Measurements from ENCODE around the gene IL22.
"Not testable (repeated sequence)": the region's sequence is repeated elsewhere in the genome, so short reads cannot be mapped to it uniquely, and the experiment has no call there.

The IL22 gene

DNA sequence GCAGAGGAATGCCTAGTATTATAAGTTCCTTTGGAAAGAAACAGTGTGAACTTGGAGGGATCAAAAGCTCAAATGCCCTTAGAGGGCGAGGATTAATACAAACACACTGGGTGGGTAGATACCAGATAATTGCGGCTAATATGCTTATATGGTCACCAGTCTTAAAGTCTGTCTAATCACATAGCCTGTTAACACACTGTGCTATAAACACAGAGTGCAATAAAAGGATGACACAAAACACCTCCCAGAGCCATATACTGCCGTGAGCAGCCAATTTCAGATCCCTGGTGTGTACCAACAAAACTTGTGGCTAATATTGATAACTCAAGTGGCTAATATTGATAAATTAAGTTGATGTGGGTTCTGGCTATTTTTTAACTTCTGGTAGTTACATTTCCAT, 26.0 kb downstream of the IL22 start:
- DNase-seq = no peak

DNA sequence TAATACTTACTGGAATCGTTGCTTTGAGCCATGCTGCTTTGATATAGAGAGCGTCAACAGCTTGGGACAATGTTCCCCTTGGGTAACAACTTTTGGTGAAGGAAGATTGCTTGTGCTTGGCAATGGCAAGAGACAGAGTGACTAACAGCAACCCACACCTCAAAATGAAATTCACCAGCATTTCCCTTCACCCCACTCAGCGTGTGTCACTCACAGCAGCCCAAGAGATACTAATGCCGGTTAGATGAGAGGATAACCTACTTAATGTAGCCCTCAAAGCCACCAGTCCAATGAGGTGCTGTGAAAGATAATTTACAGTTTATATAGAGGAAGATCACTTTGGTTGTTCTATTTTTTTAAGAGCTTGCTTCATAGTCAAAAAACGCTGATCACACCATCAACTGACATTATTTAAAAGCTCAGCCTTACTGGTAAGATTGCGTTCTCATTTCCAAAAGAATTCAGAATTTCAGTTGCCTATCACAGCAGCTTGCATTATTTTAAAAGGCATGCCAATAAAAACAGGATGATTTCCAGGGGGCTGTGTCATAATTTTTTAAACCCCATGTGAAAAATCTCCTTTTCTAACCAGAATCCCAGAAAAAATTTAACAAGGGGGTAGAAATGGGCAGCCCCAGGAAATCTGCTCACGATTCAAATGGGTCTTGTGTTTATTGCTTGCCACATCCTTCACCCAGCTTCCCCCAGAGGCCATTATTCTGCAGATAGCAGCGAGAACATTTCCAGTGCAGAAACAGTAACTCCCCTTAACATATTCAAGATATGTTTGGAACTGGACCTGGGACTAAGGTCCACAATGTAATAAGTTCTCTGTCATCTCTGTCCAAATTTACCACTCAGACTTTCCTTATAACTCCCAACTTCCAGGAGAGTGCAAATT, 27.6 kb downstream of the IL22 start, which contains the start of gene IL26:
IL26 (minus strand) TSS at position 235 of the 901 bp plus-strand sequence; CDS start at position 181, 54 bp downstream.
- DNase-seq = no peak

DNA sequence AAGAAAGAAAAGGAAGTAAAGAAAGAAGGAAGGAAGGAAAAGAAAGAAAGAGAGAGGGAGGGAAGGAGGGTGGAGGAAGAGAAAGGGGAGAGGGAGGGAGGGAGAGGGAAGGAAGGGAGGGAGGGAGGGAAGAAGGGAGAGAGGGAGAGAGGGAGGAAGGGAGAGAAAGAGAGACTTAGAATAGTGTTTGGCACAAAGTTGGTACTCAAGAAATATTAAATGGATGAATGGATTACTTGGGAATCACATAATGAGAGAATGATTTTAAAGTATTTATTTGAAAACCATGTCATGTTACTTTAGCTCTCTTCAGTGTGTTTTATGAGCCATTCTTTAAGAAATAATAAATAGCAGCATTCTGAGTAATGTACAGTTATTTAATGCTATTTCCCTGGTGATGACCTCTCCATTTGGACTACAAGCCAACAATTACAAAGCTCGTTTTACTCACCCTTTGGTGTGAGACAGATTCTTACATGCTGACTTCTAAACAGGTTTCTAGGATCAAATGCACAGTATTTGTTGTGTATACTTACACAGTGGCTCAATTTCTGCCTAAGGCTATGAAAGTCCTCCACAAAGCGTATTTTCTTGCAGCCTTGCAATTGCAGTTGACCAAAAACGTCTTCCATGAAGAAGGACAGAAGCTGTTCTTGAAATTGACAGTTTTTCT, 28.7 kb downstream of the IL22 start:
- DNase-seq = no peak

DNA sequence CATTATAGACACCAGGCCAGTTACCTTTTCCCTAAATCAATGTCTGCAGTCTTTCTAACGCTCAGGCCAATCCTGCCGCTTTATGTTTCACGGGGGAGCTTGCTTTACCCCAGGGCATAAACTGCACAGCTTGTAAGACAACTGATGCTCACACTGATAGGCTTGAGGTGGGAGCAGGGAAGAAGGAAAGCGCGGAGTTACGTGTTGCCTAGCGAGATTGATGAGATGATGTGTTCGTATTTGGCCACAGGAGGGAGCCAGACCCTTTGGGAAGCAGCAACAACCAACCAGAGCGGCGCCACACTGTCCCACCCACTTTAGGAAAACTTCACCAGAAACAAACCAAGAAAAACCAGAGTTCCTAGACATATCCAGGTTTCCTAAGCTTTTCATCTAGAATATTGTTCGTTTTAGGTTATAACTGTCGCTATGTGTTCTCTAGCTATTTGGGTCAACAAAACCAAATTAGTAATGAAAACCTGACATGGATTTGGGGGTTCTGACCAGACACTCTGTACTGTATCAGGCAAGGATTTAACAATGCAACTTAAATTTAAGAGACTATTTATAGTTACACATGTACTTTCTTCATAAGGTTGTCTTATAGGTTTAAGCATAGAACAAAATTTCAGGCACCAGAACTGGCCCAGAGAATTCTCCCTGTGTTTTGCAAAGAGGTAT, 30.2 kb downstream of the IL22 start:
- peak; percentile 74 to 79 for DNase-seq

DNA sequence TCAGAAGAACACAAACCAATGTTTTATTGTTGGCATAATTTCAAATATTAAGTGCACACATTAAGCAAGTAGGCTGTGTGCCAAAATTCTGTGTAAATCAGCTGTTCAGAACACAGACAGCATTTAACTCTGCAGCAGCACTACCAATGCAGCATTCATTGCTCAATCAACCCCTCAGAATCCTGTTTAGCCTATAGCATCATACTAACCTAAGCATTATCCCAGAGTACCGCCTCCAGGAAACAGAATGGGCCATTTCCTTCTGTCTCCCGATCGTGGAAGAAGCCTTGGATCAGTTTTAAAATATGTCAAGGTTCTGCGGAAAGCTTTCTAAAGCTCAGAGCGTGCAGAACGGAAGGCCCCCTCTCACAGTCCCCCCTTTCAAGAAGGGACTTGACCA, 31.1 kb downstream of the IL22 start:
- no peak for DNase-seq

DNA sequence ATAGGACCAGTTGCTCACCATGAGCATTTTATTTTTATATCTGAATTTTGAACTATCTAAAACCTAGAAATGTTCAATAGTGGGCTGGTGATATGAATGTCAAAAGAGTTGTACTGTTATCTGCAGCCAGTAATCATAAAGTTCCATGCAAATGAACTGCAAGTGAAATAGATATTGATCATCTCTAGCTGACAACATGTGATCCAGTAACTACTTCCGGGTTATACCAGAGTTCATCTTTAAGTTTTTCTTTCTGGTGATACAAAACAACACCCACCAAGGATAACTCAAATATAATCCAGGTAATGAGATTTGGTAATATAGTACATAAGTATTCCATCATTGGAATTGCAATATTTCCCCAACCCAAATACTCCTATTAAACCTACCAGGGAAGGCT, 31.9 kb downstream of the IL22 start:
- no peak for DNase-seq

DNA sequence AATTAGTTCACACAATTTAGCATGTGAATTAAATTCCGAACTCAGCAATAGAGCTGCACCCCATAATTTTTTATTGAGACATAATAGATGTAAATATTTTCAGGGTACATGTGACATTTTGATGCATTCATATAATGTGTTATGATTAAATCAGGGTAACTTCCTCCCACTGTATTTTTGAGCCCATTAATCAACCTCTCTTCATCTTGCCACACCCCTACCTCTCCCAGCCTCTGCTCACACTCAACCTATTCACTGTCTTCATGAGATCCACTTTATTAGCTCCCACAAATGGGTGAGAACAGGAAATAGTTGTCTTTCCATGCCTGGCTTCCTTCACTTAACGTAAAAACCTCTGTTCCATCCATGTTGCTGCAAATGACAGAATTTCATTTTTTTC, 42.5 kb downstream of the IL22 start:
- DNase-seq = no peak

DNA sequence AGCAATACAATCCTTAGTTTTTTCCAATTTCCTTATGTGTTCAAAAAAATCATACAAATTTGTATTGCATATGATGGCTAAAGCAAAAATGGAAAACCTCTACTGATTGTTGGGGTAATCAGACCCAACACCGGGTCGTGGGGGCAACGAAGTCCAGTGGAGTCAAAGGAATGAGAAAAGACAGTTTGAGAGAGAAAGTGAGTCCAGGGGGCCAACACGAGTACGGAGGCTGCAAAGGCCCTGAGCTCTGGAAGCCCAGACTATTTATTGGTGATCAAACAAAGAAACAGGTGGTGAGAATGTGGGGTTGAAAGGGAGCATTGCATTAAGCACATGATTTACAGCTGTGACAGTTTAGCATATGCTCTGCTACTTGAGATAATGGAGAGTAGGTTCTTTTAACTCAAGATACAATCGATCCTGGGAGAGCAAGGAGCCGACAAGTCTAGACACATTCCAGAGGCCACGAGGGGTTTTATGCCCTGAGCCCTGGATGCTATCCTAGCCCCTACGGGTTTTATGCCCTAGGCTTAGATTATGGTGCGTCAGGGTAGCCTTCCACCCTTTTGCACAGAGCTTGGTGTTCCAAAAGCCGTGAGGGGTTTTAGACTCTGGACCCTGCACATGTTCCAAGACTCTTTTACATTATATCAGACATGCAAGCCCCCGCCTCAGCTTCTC, 44.2 kb downstream of the IL22 start:
- DNase-seq = not testable (repeated sequence)

DNA sequence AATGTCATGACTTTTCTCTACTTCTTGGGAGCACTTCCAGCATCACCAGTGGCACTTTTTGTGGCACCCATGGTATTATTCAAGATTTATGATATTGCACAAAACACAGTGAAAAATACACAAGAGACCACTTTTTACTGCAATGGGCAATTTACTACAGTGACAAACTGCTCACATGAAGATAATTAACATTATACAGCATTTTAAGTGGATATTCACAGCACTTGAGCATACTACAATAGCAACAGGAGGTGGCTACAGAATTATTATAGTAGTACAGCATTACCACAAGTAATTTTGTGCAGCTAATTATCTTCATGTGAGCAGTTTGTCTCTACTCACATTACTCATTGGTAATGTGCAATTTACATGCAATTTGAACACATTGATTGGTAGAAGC, 46.1 kb downstream of the IL22 start:
- DNase-seq = no peak

DNA sequence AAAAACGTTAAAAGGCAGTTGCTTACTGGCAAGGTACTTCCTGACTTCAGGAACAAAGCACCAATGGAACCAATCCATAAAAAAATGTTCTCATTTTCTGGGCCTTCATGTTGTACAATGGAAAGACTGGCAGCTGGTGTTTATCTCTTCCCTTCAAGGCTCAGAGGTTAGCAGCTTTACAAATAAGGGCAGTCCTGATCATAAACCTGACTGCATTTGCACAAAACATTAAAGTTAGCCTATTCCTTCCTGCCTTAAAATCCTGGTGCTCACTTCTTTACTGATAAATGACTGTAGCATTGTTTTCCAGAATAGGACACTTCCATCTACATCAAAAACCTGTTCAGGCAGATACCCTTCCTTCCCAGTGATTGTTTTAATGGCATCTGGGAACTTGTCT, 47.0 kb downstream of the IL22 start:
- no peak for DNase-seq

DNA sequence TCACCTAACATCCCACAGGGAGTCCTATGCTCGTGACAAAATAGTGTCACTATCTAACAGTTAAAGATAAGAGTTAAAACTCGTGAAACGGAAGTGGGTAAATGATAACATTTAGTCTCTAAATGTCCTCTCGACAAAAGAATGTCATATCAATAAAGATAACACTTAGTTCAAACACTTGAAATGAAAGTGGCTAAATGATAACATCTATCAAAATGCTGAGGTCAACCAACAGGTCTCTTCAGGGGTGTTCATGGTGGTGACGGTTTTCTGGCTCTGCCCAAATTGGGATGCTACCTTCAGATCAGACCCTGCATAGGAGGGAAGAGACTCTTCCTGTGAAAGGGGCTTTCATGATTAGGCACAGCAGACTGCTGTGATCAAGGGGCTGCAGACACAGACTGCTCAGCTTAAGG, 49.9 kb downstream of the IL22 start:
- DNase-seq = no peak

DNA sequence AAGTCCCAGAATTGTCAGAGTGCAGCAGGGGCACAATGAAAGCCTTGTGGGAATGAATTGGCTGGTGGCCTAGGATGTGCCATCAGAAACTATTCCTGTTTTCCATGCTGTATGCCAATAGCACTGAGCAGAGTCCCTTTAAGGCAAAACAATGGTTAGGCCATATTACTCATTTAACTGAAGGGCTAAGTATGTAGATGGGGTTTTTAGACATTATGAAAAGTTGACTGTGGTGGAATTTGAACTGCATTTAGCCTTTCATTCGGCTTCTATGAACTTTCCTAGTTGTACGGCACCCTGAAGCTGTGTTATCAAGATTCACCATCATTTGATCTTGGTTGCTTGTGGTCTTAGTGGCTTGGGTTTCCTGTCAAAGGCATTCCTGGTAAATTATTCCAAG, 52.5 kb downstream of the IL22 start:
- DNase-seq = no peak

DNA sequence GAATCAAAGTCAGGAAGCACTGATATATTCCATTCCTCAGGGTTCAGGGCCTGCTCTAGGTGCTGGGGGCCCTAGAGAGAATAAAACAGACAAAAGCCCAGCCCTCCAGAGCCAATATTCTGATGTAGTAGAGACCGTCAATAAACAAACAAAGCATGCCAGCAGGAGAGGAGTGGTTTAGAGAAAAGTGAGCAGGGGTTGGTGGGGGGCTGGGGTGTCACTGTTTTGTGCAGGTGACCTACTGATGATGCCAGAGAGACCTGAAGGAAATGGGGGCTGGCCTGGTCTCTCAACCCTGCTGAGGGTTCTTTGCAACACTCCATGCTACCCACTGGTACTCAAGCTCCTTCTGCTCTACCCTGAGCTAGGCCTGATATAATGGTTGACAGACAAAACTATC, 54.3 kb downstream of the IL22 start:
- no peak for DNase-seq

DNA sequence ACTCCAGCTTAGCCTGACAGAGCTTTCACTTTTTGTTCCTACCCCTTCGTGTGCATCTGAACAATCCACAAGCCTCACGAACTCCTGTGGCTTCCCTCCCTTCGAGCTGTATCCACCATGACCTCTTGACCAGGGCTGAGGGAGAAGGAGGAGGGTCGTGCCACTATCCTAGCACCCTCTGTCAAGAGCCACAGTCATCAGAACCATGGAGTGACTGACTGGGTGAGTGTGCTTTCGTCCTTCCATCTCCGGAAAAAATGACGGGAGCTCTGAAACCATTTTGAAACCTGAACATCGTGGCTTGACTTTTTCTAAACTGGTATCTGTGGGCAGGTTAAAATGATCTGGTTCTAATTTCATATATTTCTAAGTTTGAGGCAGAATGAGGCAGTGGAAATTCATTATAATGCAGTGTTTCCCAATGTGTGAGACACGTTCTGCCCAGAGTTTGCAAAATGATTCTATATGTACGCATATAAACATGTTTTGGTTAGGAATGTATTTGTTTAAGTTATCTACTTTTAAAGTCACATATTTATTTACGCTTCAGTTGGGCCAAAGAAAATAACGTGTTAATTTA, 54.8 kb downstream of the IL22 start:
- DNase-seq = peak; percentile 46 to 51
